Activated CD8-positive, alpha-beta memory T cell treated with anti-CD3 and anti-CD28 coated beads for 24 hours (primary cell): ENCODE data around the gene STON2.

Source experiments
- DNase-seq: peaks from one replicate; pipeline ENCODE4 v3.0.0-alpha.2; 2020

Gene STON2

GRCh38 chr14:81220580-81220829, 179.6 kb downstream of the STON2 start:
- DNase-seq: no peak

- peak; percentile 83 for DNase-seq
Observed at GRCh38 chr14:81219759-81220579, 180.2 kb downstream of the STON2 start.

GRCh38 chr14:81219210-81219758, 180.8 kb downstream of the STON2 start:
- peak; percentile 93 for DNase-seq

DNA sequence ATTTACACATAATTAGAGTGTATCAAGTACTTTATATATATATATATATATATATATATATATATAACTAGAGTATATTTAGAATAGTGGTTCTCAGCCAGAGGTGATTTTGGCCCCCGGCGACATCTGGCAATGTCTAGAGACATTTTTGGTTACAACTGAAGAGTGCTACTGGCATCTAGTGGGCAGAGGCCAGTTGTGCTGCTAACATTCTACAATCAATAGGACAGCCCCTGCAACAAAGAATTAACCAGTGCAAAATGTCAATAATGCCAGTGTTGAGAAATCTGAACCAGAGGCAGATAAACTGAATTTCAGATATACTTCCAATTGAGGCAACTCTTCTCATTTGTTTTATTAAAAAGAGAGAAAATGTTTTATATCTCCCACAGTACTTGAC, 188.3 kb downstream of the STON2 start:
- DNase-seq: no peak
